ENCODE results near the gene ADAMTS17.

The ADAMTS17 gene

DNA sequence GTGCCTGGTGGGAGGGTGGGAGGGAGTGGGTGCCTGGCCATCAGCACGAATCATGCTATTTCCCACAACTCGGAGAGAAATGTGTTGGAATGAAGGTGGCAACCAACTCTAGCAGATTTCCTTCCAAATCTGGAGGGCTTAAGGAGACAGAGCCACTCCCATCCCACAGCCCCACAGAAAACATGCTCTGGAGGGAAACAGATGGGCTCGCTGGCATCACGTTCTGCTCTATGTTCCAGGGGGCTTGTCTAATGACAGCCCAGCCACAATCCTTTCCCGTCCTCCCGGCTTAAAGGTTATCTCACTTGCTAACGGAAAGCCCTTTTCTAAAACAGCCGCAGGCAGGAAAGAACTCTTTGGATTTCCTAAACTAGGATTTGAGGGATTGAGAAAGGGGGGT is 65.3 kb downstream of the ADAMTS17 start:
- no peak for DNase-seq (ENCODE audit: low read depth in 2 of 2)

DNA sequence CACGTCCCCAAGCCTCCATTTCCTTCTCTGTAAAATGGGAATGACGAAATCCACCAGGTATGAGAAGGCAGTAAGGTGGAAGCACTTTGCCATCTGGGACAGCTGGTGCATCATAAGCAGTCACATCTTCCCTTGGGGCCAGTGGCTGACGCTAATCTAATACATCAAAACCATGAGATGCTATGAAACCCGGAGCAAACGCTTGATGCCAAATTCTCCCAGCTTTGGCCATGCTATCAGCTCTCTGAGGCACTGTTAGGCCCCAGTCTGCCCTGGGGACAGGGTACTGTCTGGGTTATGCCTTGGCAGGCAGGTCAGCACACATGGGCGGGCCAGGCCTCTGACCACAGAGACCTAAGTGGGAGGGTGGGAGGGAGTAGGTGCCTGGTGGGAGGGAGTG is 66.1 kb downstream of the ADAMTS17 start:
- DNase-seq (ENCODE audit: low read depth in 2 of 2) = no peak

DNA sequence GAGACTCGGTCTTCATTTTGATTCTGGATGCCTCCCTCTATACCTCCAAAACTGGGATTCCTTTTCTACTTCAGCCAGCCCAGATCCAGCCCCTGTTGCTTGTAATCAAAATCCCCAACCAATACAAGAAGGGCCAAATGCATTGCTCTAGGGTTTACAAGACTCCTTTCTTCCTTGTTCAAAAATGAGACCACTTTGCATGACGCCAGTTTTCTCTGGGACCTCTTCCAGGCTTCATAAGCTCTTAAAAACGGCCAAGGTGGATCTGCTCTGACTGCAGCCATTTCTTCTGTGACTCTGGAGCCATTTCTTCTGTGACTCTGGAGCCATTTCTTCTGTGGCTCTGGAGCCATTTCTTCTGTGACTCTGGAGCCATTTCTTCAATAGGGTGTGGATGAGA is 71.9 kb downstream of the ADAMTS17 start:
- DNase-seq (ENCODE audit: low read depth in 2 of 2) = no peak

DNA sequence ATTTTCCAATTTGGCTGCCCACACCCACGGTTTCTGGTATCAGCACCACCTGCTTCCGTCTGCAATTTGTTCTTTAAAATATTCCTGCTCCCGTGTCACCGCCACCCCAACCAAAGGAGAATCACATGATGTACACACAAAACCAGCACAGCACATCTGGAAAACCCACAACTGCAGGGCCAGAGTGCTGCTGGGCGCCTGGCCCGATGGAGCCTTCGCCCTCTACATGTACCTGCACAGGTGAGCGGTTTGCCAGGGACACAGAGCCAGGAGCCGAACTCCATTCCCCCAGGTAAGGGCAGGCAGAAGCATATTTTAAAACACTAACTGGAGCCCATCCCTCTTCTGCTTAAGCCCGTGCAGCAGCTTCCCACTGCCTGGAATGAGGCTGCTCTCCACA is 75.6 kb downstream of the ADAMTS17 start:
- DNase-seq (ENCODE audit: low read depth in 2 of 2) = no peak

DNA sequence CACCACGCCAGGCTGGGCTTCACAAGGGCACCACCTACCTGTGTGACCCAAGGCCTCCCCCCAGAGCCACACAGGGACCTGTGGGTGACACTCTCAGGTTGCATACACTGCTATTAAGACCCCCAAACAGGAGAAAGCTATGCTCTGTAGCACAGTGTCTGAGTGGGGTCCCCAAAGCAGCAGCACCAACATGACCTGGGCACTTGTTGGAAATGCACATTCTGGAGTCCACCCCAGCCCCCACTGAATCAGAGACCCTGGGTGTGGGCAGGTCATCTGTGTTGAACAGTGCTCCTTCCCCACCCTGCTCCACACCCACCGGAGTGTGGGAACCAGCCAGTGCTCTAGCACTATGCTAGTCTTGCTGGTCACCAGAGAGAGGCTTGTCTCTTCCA is 76.1 kb downstream of the ADAMTS17 start:
- DNase-seq (ENCODE audit: low read depth in 2 of 2) = no peak

DNA sequence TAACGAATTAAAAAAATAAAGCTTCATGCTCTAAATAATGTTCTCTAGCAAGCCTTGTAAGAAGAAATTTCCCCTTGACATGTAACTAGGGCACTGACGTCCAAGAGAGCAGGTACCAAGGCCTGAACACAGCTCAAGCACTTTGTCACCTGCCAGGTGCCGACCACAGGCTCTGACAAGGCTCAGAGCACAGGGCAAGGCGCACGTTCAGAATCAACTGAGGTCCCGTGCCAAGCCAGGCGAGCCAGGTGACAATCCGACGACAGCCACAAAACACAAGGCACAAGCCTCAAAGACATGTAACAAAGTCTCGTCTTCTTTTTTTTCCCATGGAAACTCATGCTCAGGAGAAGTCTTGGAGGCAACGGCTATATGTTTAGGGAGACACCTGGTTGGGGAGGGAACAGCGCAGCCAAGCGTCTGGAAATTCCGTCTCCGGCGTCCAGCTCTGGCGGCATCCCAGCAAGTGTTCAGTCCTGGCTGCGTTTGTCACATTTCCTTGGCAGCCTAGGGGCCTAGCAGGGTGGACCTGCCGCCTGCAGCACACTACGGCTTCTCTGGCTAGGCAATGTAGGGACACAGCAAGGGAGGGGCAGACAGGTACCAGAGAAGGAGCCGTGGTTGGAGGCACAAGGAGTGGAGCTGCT is 76.7 kb downstream of the ADAMTS17 start:
- no peak for DNase-seq (ENCODE audit: low read depth in 2 of 2)

DNA sequence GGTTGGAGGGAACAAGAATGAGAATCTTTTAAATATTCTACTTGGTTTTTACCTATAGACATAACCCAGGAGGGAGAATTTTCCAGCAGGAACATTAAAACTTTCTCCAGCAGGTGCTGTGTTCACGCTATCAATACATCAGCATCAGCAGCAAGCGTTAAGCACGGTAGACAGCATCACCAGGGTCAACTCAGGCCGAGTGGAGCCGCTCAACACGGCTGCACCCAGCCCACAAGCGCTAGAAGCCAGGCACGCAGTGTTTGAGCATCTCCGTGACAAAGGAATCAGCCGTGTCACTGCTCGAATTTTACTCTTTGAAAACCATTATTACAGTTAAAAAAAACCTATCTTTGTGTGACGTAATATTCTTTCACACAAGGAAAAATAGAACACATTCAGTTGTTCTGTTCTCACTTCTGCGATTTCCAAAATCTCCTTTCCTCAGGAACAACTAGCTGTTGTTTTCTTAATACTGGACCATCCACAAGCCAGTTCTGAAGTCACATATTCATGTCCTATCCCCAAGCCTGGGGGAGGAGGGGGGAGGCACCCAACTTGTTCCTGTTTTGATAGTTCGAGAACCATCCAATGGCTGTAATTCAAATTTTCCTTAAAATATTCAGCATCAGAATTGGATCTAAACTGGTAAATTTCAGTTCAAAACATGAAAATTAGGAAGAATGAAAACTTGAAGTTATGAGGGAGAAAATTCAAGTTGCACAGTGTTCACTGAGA is 77.9 kb downstream of the ADAMTS17 start:
- DNase-seq (ENCODE audit: low read depth in 2 of 2) = no peak

DNA sequence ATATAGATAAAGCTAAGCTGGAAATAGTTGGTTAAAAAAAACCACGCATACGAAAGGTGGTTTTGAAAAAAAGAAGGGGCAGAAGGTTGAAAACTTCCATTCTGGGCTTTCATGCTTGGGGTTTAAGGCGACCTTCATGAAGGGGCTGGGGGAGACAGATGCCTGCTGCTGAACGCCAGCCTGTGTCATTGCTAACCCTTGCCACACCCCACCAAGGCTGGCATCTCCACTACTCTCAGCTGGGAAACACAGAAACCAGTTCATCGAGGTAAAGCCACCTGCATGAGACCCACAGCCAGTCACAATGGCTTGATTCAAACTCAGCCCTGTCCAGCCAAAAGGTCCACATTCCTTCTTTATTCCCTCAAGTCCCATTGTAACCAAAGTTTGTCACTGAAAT is 78.7 kb downstream of the ADAMTS17 start:
- no peak for DNase-seq (ENCODE audit: low read depth in 2 of 2)

DNA sequence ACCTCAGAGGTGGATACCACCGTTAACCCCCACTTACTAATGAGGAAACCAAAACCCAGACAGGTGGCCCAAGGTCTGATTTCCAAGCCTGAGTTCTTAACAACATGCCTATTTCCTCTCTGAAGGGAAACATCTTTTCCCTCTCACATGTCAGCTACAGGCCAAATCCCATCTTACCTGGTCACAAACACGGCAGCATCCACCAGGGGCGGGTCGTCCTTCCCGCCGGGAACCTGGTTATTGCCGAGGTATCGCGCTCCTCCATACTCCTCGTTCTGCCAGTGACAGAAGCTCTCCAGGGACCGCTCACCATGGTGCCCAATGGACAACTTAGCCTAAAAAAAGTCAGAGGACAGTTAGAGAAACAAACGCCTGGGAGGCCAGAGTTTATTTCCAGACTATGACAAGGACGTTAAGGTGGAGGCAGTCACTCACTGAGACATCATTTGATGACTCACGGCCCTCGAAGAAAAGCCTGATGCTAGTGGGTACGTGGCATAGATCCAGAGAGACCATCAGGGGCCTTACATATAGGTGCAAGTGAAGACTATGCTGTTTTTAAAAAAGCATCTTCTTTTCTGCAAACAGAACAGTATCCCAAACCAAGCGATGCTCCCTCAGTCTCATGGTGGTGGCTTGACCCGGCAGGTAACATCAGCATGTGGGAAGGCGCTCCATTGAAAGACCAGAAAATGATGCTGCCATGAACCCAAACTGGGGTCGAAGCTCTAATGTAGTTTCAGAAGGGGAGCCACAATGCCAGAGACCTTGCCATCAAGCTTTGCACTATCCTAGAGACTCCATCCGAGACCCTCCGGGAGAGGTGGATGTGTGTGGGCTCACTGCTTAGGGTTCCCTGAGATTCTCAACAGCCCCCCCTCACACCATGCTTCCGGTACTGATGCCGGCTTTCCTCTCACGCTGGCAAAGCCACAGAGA is 80.2 kb downstream of the ADAMTS17 start:
- DNase-seq (ENCODE audit: low read depth in 2 of 2) = no peak

DNA sequence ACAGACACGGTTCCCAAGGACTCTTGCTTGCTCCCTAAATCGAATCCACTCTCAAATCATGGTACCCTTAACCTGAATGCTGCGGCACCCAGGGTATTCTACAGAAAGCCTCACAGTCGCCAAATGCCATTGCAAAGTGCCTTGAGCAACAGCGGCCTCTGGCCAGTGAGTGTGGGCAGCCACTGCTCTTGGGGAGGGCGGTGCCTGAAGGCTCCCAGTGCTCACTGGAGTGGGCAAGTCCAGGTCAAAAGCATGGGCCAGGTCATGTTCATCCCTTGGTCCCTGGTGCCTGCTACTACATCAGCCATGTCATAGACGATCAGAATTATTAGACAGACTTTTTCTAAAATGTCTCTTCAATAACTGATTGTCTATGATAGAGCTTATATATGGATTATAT is 82.5 kb downstream of the ADAMTS17 start:
- DNase-seq (ENCODE audit: low read depth in 2 of 2) = no peak

DNA sequence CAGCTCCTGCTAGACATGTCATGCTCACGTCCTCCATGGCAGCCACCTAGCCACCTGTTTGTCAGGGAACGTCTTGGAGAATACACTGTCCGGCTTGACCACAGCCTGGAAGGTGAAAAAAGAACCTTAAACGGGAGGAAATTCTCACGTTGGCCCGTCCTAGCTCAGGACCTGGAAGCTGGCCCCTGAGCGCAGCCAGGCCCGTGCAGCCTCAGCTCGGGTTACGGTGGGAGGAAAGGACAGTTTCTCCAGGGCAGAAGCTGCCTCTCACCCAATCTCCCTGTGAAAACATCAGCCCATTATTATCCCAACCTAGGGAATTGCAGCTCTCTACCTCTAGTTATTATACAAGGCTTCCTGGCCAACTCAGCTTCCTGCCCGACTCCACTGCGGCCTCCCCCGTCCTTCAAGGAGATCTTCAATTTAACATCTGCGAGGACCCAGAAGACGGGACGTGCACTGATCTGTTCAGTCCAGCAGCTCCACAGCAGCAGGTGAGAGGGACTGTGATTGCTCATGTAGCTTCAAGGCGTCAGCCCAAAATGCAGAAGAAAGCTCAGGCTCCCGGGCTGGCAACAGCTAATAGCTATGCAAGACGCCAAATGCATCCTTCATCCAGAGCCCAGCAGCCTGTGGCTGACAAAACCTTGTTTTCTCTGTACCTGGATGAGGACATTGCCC is 84.7 kb downstream of the ADAMTS17 start:
- DNase-seq (ENCODE audit: low read depth in 2 of 2) = no peak

DNA sequence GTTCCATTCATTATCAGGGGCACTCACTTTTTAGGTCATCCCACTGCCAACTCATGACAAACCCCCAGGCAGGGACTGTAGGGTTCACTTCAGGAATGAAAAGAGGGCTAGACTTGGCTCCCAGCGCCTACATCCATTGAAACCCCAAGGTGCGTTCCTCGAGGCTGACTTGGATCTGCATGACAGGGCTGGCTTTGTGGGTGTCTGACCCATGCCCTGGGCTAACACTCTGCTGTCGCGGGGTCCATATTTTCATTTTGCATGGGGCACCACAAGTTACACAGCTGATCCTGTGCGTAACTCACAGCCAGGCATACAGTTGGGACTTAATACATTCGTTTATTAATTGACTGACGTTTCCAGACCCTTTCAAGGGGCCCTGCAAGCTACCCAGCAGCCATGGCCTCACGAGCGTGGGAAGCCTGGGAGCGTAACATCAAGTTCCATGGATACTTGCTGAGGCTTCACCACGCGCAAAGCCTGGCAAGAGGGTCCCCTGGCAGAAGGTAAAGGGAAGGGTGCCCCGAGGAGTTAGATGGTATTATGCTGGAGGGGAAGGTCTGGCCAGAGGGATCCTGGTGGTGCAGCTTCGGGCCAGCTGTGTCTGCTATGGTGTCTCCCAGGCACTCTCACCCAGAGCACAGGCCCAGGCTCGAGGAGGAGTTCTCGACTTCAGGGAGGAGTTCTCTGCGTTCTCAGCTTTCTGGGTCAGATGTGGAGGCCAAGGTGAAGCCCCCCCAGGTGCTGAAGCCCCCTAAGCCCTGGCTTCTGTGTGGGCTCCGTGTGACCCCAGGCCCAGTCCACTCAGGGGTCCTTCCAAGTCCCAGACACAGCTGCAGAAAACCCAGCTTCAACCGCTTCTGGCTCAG is 85.4 kb downstream of the ADAMTS17 start:
- DNase-seq (ENCODE audit: low read depth in 2 of 2) = no peak

DNA sequence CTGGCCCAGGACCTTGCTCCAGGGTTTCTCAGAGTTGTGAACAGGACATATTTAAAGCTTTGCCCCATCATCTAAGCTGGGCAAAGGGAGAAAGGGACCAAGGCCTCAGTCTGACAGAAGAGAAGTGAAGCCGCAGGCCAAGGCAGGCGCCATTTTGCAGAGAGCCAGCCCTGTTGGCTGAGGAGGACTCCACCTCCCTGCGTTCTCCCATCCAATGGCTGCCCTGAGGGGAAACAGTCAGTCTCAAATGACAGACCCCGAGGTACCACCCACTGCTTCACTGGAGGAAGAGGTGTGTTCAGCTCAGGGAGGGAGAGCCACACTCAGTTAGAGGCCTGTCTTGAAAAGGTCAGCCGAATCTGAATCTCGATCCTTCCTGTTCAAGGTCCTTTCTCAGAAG is 86.1 kb downstream of the ADAMTS17 start:
- DNase-seq (ENCODE audit: low read depth in 2 of 2) = no peak

DNA sequence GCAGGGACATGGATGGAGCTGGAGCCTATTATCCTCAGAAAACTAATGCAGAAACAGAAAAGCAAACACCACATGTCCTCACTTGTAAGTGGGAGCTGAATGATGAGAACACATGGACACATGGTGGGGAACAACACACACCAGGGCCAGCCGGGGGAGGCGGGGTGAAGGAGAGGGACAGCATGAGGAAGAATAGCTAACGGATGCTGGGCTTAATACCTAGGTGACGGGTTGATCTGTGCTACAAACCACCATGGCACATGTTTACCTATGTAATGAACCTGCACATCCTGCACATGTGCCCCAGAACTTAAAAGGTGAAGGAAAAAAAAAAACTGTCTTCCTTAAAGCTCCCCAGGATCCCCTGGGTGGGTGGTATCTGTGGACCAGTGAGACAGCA is 87.1 kb downstream of the ADAMTS17 start:
- no peak for DNase-seq (ENCODE audit: low read depth in 2 of 2)

DNA sequence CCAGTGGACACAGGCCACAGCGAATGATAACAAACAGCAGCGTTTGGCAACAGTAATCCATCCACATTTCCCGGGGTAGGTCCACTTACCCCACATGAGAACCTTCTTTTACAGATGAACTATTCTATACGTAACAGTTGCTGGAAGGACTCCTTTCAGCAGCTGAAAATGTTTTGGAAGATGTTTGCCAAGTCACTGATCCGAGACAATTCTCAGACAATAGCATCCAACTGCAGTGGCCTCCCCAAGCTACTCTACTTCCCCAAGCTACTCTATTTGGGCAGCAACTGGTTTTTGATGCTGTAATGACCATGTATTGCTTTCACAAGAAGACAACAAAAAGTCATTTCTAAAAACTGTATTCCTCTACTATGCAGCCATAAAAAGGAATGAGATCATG is 87.5 kb downstream of the ADAMTS17 start:
- no peak for DNase-seq (ENCODE audit: low read depth in 2 of 2)

DNA sequence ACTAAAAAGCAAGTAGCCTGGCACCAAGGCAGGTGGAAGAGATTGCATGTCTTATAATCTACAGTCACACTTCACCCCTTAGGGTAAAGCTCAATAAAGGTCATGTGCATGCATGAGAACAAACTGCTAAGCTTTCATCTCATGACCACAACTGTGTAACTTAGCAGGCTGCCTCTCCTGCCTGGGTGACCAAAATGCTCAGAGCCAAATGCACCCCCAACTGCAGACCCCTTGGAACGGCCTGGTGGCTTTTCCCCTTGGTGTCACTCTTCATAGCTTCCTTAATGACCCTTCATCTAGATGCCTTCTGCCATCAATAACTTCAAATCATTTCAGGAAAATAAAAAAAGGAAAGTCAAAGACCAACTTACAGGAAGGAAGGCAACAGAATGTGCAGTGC is 88.1 kb downstream of the ADAMTS17 start:
- no peak for DNase-seq (ENCODE audit: low read depth in 2 of 2)

DNA sequence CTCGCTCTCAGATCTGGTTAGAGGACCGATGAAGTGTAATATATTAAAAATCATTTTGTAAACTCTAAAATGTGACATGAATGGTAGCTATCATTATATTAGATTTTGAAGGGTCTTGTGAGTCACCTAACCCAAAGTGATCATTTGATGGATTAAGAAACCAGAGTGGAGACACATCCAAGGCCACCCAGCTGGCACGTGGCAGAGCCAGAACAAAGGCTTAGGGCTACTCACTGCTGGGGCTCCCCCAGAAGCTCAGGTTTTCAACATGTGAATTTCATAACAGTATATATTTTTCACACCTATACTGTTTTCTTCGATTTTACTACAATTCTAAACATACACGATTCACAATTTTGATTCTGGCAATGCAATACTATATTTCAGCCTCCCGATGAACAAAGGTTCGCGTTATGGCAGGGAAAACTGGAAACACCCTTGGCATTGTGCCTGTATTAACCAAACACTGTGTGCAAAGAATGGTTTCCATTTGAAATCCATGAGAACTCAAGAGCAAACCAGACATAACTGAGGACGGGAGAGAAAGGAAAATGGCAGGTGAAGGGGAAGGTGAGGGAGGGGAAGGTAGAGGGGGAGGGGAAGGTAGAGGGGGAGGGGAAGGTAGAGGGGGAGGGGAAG is 88.9 kb downstream of the ADAMTS17 start:
- no peak for DNase-seq (ENCODE audit: low read depth in 2 of 2)

DNA sequence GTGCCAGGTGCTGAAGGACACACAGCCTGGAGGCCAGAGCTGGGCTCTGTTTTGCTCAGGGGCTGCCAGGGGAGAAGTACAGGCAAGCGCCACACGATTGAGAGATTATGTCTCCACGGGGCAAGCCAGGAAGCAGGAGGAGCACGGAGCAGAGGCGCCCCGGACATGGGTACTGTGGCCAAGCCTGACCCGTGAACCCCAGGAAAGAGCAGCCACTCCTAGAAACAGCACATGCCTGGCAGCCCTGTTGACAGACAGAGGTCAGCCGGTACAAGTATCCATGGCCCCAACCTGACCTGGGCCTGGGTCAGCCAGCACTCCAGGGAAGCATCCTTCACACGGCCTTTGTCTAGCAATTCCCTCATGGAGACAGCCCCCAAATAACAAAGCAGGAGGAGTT is 89.4 kb downstream of the ADAMTS17 start:
- no peak for DNase-seq (ENCODE audit: low read depth in 2 of 2)

DNA sequence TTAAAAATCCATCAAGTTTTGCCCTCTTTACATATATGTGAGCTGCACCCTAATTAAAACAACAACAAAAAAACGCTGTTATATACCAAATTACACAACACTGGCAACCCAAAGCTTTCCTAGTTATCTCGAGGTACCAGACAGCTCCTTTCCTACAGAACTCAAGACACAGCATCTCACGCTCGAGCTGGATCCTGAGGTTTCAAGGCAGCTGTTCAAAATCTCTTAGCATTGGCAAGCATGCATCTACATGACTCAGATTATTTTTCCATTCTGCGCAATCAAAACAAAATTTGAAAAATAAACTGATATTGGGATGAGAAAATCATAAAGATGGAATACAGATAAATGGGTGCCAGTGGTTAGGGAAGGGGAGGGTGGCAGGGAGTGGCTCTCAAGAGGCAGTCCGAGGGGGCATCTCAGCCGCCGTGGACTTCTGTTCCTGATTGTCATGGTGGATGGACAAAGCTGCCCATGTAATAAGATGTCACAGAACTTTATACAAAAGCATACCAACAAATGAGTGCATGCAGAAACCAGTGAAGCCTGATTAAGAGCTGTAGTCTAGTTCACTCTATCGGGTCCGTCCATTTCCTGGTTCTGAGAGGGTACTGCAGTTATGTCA is 91.5 kb downstream of the ADAMTS17 start:
- no peak for DNase-seq (ENCODE audit: low read depth in 2 of 2)
